Measurements from ENCODE around the gene RBP7.

RBP7 gene

DNA sequence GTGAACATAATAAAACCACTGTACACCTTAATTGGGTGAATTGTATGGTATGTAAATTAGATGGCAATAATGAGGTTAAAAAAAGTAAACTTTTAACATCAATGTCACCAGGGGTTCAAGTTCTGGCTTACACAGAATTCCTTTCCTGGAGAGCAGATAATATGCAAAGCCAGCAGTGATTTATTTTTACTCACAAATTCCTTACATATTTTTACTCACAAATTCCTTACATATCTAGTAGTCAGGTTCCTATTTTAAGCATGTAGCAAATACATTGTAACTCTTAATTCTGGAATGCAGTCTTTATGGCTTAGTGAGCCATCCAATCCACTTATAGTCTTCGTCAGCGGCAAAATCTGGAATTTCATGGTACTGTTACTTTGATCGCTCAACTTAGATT, 34.4 kb downstream of the RBP7 start:
- no peak for DNase-seq (ENCODE audit: low spot score)

DNA sequence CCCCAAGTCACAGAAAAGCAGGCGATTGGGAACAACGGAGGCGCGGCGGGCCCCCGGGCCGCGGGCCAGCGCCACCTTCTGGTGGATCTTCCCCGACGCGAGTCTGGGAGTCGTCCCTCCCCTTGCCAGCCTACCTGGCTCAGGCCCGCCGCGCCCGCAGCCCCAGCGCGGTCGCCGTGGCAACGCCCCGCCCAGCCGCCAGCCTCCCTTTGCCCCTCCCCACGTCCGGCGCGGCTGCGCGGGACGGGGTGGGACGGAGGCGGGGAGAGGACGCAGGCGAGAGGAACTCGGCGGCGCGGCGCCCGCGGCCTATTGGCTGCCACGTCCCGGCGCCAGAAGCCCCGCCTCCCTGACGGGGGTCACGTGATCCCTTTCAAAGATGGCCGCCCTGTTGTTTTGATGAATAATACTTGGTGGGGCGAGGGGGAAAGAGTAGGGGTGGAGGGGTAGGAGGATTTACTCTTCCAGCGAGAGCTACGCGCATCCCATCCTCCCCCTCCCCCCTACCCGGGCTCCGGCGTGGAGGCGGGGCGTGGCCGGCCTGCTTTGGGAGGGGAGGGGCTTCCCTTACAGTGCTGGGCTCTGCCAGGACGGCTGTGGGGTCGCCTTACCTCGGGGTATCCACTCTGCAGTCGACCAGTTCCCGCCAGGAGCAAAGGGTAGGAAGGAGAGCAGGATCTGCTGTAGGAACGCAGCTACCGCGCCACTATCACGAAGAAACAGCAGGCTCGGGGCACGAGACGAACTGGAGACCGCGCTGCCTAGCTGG, 35.7 kb downstream of the RBP7 start, which contains the start of gene UBE4B:
Gene UBE4B (plus strand): TSS at position 369 of the 769 bp plus-strand sequence. CDS start 713 bp downstream, outside the sequence.
- DNase-seq (ENCODE audit: low spot score): peak; percentile 99

DNA sequence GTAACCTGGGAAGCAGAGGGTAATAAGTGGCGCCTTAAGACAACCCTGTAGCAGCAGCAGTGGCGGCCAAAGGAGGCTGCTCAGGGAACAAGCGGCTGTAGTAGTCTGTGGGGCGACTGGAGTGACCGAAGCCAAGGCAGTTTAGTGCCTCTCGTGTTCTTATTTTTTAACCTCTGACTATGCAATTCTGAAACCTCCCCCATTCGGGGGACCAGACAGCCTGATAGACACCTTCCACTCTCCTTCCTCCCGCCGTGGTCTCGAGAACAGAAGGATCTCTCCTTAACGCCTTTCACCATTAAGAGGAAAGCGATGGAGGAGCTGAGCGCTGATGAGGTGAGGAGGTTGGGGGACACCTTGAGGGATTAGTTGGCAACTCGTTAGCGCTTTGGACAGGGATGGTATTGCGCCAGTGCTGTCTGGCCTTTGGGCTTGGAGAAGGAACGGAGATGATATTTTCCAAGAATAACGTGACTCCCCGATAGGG, 36.4 kb downstream of the RBP7 start:
- no peak for DNase-seq (ENCODE audit: low spot score)

DNA sequence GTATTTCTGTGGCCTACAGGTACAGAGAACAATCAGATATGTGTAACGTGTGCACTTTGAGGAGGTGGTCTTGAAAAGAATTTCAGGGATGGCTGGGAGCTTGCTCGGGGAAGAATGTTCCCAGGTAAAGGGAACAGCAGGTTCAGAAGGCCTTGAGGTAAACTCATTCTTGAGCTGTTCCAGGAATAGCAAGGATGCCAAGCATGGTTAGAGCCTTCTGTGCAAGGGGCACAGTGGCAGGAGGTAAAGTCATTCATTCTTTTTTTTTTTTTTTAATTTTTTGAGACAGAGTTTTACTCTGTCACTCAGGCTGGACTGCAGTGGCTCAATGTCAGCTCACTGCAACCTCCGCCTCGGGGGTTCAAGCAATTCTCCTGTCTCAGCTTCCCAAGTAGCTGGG, 45.7 kb downstream of the RBP7 start:
- no peak for DNase-seq (ENCODE audit: low spot score)

DNA sequence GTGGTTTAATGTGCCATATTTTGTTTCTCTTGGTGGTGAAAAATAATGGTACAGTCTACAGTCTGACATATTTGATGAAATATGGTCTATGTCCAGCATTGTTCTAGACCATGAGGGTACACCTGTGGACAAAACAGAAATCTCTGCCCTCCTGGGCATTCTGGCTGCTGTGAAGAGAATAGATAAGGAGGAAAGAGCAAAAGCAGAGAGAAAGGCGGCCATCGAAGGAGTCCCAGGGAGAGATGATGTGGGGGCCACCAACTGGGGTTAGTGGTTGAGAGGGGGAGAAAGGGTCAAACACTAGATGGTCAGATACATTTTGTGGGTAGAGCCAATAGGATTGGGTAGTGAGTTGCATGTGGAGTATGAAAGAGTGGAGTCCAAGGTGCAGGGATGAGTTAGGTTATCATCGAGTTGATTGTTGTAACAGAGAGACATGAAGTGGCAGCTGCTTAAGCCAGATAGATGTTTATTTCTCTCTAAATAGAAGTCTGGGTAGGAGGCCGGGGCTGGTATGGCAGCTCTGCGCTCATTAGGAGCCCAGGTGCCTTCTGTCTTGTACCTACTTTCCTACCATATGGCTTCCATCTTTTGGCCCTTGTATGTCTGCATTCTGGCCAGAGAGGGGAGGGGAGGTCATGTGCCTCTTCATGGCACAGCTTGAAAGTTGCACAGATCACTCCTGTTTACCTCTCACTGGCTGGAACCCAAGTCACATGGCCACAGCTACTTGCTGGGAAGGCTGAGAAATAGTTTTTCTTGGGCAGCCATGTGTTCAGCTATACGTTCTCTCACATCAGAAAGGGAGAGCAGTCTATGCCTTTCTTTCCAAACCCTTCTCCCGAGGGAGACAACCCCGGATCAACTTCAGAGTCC, 48.7 kb downstream of the RBP7 start:
- DNase-seq (ENCODE audit: low spot score): no peak

DNA sequence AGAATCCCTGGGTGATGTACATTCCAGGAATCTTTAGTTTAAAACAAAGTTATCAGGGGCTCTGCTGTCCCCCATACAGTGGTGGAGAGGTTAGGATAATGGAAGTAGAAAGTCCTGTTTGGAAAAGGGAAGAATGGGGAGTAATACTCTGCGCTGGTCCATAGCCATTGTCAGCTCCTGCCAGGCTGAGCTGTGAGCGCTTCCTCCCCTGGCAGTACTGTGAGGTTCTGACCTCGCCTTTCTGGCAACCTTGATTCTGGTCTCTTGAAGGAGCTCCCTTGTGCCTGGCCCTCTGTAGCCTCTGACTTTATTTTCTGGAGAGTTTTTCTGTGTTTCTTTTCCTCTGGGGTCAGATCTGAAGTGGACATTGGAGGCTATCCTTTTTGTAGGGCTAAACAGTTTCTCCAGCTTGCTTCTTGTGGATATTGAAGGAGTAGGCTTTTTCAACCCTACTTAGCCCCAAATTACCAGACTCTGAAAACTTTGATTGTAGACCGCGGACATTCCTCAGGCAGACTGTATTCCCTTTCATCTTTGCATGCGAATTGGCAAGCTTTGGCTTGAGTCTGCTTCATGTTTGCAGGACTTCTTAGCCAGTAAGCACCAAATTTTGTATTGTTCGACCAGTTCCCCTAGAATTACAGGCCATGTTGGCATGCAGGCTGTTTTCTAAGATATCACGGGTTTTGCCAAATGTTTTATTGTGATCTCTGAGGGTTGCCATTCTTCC, 49.5 kb downstream of the RBP7 start:
- peak; percentile 29 for DNase-seq (ENCODE audit: low spot score)

DNA sequence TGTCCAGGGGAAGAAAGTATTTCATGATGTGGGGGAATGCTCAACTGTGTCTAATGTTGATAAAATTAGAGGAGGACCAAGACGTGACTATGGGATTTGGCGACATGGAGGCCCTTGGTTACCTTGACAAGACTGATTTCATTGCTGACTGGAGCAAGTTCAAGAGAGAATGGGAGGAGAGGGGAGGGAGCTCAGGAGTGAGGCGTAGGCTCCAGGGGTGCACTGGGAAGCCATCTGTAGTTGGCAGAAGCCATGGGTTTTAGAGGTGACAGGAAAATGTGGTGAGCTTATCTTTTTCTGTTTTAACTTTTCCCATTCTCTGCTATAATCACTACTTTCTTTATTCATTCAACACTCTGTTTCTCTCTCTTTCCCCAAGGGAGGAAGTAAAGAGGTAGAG, 51.6 kb downstream of the RBP7 start:
- no peak for DNase-seq (ENCODE audit: low spot score)

DNA sequence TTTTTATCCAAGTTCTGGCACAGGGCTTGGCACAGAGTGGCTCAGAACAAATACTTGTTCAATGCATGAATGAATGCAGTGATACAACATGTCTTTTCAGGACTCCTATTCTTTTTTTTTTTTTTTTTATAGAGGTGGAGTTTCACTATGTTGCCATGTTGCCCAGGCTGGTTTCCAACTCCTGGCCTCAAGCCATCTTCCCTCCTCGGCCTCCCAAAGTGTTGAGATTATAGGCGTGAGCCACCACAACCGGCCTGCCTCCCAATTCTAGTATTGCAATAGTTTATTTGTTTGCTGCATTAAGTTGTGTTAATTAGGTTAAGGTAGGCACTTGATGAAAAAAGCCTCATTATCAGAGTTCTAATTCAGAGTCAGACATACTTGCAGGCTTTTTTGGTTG, 53.6 kb downstream of the RBP7 start:
- no peak for DNase-seq (ENCODE audit: low spot score)

DNA sequence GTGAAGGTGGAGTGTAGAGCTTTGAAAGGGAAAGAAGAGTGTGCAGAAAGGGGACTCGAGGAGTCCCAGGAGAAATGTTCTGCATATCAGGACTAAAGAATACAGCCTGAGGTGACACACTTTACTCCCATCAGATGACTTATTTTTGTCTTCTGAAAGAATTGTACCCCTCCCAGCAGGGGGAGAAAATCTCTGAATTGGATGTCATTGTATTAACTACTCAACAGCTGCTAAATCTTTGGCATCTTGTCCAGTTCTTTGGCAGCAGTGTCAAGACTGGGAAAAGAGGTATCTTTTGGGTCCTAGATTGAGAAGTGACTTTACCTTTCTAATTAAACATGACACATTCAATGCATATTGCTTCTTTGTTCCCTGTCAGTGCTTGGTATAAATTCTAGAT, 54.6 kb downstream of the RBP7 start:
- no peak for DNase-seq (ENCODE audit: low spot score)

DNA sequence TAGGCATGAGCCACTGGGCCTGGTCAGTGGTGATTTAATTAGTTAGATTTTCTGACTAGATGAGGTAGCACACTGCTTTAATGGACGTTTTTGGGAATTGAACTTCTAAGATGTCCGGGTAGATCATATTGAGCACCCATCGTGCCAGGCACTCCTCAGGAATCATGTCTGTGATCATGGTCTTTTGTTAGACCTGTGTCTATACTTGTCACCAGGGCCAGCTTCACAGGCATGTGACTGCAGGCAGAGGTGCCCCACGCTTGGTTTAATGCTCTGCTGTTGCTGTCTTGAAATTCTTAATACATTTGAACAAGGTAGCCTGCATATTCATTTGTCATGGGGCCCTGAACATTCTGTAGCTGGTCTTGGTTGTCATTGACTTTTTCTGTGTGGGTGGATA, 55.3 kb downstream of the RBP7 start:
- no peak for DNase-seq (ENCODE audit: low spot score)

DNA sequence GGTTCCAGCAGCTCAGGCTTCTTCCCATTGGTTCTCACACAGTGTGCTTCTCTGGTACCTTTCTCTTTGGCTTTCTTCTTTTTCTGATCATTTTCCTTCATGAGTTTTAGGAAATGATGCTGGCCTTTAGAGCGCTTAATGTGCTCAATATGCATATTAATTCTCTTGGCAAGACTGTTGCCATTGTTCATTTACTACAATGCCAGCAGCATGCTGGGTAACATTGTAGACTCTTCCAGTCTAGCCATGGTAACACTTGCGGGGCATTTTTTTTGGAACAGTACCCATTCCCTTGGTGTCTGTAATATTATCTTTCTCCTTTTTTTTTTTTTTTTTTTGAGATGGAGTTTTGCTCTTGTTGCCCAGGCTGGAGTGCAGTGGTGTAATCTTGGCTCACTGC, 57.4 kb downstream of the RBP7 start:
- peak; percentile 74 for DNase-seq (ENCODE audit: low spot score)

DNA sequence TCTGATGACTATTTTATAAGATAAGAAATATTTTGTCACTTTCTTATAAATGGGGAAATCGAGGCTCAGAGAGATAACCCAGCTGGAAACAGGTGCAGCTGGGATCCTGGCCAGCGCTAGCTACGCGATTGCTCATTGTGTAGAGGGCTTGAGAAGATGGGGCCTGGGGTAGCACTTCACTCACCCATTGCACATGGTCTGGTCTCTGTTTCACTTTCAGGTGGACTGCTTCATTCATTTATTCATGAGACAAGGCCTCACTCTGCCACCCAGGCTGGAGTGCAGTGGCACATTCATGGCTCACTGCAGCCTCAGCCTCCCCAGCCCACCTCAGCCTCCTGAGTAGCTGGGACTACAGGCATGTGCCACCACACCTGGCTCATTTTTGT, 59.6 kb downstream of the RBP7 start:
- no peak for DNase-seq (ENCODE audit: low spot score)

DNA sequence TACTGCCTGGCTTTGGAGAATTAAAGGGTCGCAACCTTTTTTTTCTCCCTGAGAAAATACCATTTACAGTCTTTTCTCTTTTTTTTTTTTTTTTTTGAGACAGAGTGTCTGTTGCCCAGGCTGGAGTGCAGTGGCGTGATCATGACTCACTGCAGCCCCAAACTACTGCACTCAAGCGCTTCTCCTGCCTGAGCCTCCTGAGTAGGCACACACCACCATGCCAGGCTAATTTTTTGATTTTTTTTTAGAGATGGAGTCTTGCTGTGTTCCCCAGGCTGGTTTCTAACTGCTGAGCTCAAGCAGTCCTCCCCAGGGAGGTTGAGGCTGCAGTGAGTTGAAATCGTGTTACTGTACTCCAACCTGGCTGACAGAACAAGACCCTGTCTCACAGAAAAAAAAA, 60.3 kb downstream of the RBP7 start:
- DNase-seq (ENCODE audit: low spot score): peak; percentile 52

DNA sequence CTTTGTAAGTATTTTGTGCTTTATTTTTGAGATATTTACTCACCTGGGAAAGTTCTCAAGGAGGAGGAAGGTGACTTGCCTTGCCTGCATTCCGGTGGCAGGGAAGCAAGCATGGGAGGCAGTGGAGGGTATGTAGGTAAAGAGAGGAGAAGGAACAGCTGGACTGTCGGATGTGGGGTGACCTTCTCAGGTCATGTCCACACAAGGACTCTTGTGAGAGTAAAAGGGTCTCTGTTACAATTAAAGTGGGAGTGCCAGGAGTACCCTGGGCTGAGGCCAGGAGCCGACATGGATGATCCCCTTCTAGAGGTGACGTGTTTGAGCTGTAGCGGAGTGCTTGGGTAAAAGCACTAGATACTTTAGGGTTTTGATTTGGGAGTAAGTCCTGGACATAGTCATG, 60.8 kb downstream of the RBP7 start:
- no peak for DNase-seq (ENCODE audit: low spot score)

DNA sequence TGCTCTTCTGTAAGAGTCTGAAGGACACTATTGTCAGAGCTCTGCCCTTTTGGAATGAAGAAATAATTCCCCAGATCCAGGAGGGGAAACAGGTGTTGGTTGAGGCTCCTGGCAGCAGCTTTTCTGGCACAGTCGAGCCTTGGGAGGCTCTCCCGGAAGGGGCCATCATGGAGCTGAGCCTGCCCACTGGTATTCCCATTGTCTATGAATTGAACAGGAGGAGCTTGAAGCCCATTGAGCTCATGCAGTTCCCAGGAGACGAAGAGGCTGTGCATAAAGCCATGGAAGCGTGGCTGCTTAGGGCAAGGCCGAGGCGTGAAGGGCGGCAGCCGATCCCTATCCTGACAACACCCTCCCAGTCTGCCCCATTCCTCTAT, 62.3 kb downstream of the RBP7 start:
- no peak for DNase-seq (ENCODE audit: low spot score)

DNA sequence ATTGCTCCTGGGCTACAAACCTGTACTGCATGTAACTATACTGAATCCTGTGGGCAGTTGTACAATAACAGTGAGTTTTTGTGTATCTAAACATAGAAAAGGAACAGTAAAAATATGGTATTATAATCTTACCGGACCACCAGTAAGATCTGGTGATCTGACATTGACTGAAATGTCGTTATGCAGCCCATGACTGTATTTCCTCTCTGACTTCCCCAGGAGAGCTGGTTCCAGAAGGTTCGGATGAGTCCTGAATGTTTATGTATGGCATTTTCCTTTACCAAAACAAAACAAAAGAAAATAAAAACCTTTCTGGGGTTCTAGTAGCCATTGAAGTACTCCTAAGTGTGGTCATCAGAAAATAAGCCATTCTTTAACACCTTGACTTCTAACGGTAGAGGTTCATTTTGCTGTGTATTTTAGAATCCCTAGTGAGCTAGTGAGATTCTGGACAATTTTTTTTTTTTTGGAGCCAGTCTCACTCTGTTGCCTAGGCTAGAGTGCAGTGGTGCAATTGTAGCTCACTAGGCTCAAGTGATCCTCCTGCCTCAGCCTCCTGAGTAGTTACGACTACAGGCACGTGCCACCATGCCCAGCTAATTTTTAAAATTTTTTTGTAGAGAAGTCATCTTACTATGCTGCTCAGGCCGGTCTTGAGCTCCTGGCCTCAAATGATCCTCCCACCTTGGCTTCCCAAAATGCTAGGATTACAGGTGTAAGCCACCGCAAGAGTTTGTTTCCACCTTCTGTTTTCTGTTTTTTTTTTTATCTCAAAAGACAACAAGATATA, 63.5 kb downstream of the RBP7 start:
- DNase-seq (ENCODE audit: low spot score): no peak

DNA sequence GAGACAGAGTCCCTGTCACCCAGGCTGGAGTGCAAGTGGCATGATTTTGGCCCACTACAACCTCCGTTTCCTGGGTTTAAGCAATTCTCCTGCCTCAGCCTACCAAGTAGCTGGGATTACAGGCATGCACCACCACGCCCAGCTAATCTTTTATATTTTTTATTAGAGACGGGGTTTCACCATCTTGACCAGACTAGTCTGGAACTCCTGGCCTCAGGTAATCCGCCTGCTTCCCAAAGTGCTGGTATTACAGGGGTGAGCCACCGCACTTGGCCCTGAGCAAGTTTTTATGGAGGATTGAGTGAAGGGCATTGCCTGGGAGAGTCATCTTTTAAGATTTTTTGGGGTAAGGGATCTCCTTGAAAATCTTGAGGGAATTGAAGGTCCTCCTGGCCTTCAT, 64.2 kb downstream of the RBP7 start:
- DNase-seq (ENCODE audit: low spot score): no peak

DNA sequence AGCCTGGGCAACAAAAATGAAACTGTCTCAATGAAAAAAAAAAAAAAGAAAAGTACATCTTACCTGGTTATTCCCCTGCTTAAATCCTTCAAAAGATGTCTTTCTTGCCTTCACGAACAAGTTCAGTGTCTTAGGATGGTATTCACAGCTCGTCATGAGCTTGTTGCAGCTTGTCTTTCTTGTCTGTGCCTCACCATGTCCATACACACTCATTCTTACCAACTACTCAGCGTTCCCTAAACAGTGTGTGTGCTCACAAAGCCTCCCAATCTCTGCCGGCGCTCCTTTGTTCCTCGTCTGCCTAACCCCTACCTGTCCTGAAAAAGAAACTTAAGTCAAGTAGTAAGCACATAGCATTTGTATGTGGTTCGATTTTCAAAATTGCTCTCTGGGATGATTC, 66.8 kb downstream of the RBP7 start:
- DNase-seq (ENCODE audit: low spot score): no peak

DNA sequence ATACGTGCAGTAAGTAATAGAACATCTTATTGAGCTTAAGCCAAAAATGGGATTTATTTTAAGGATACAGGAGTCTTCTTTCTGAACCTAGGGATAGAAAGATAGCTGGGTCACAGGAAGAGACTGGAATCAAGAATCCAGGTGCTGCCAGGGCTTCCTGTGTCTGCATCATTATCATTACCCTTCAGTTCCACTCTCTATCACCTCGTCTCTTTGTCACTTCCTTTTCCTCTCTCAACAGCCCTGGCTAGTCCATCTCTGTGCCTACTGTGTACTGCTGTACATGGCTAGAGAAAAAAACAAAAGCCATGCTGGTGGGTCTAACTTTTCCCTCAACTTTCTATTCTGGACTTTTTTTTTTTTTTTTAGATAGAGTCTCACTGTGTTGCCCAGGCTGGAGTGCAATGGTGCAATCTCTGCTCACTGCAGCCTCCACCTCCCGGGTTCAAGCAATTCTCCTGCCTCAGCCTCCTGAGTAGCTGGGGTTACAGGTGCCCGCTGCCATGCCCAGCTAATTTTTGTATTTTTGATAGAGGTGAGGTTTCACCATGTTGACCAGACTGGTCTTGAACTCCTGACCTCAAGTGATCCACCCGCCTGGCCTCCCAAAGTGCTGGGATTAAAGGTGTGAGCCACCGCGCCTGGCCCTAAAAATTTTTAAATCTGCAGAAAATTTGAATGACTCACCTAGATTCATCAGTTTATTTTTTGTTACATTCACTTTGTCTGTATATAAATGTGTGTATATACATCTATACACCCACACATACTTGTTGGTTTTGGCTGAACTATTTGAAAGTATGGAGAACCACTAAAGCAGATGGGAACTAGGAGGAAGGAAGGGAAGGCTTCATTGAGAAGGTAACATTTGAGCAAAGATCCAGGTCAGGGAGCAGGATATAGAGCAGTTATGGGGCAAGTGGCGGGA, 67.7 kb downstream of the RBP7 start:
- DNase-seq (ENCODE audit: low spot score): no peak

DNA sequence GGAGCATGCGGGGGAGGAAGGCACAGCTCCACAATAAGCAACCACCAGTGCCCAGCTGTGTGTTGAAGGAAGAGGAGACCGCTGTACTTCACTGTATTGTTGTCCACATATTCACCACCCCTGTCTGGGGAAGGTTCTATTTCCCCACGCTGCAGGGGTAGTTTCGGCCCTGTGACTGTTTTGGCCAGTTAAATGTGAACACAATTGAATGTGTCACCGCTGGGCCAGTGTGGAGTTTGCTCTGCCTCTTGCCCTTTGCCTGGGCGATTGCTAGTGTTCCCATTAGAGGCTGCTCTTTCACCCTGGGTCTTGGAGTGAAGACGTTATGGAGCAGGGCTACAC, 68.3 kb downstream of the RBP7 start:
- peak; percentile 60 for DNase-seq (ENCODE audit: low spot score)

Data from Ammon's horn (tissue), 1 donor.